GM18507 (cell line): ENCODE results near the gene FAM83G.

Experiments
- DNase-seq: peaks from one replicate; pipeline ENCODE4 v3.0.0; 2011; ENCODE audit warnings: low read depth; ENCODE audit not compliant: insufficient read length; ENCODE audit errors: extremely low spot score
- FAIRE-seq: peaks from 2 replicates; lab custom pipeline; 2011; peaks lifted over from hg19 to GRCh38; lab: Jason Lieb, UNC

The FAM83G gene

GRCh38 chr17:18976201-18976600 lies 28.4 kb downstream of the FAM83G start:
- FAIRE-seq (no peak), DNase-seq (no peak)

- FAIRE-seq (no peak), DNase-seq (no peak)
These were observed 29.0 kb downstream of the FAM83G start for GRCh38 chr17:18975597-18975996.

- FAIRE-seq = no peak
- no peak for DNase-seq
These were observed 30.0 kb downstream of the FAM83G start for GRCh38 chr17:18974407-18975149.

GRCh38 chr17:18971801-18972200 lies 32.8 kb downstream of the FAM83G start:
- FAIRE-seq (no peak), DNase-seq (no peak)

- DNase-seq (no peak), FAIRE-seq (no peak)
These were observed 33.7 kb downstream of the FAM83G start for GRCh38 chr17:18970582-18971480.

- FAIRE-seq (no peak), DNase-seq (no peak)
These were observed 35.3 kb downstream of the FAM83G start for GRCh38 chr17:18968945-18969887.

GRCh38 chr17:18968345-18968744 lies 36.2 kb downstream of the FAM83G start:
- no peak for DNase-seq
- no peak for FAIRE-seq

GRCh38 chr17:18967916-18968315 lies 36.6 kb downstream of the FAM83G start:
- DNase-seq = no peak
- no peak for FAIRE-seq

- FAIRE-seq (no peak), DNase-seq (no peak)
These were observed 37.5 kb downstream of the FAM83G start for GRCh38 chr17:18966831-18967624.

- DNase-seq (no peak), FAIRE-seq (no peak)
These were observed 38.9 kb downstream of the FAM83G start for GRCh38 chr17:18965530-18966236.

- FAIRE-seq (no peak), DNase-seq (no peak)
These were observed 40.0 kb downstream of the FAM83G start for GRCh38 chr17:18964550-18964949.

- FAIRE-seq = no peak
- no peak for DNase-seq
These were observed 40.6 kb downstream of the FAM83G start for GRCh38 chr17:18964018-18964351.

- no peak for DNase-seq
These were observed 41.2 kb downstream of the FAM83G start for GRCh38 chr17:18963126-18964017.

GRCh38 chr17:18962494-18962815 lies 42.1 kb downstream of the FAM83G start:
- no peak for DNase-seq
- no peak for FAIRE-seq

More at GRCh38 chr17:18963126-18964017, 41.2 kb downstream of the FAM83G start:
- no peak for FAIRE-seq

GRCh38 chr17:18961634-18962493 lies 42.7 kb downstream of the FAM83G start:
- FAIRE-seq = no peak
- no peak for DNase-seq

- peak; percentile 85 for FAIRE-seq
- DNase-seq = peak; percentile 82
These were observed 43.6 kb downstream of the FAM83G start for GRCh38 chr17:18960803-18961511.
